Measurements from ENCODE around the gene CCDC97.
A peak's percentile ranks its signal among the peaks of the same experiment; 100 is the strongest.

The CCDC97 gene

GRCh38 chr19:41321600-41322270, 11.8 kb downstream of the CCDC97 start:
- no peaks in the 10 kb centered on the region for H3K9me3 ChIP-seq (ENCODE audit: insufficient read depth, low read depth, low read length)
- peaks cover 33% of the 10 kb centered on the region for H3K4me1 ChIP-seq (ENCODE audit: insufficient read depth, low read length)
- peak overlapping the region; percentile 52; the same call in 1 of the 2 replicates for H3K27ac ChIP-seq (ENCODE audit: low read depth, low read length)
- 51% methylated on average over 10 of the region's 10 CpGs for whole genome bisulfite sequencing
- H3K36me3 ChIP-seq (ENCODE audit: insufficient read depth, low read length), result peaks cover 41% of the 10 kb centered on the region
- H3K27me3 ChIP-seq (ENCODE audit: insufficient read depth, low read length), result no peaks in the 10 kb centered on the region
- H3K4me3 ChIP-seq (ENCODE audit: low read length), result no peak overlapping the region
- H3K9ac ChIP-seq (ENCODE audit: low read depth, low read length), result no peak overlapping the region

- H3K4me3 ChIP-seq (ENCODE audit: low read length), result no peak overlapping the region
- peaks cover 40% of the 10 kb centered on the region for H3K4me1 ChIP-seq (ENCODE audit: insufficient read depth, low read length)
- H3K27ac ChIP-seq (ENCODE audit: low read depth, low read length), result peak overlapping the region; percentile 52
- 97% methylated on average over 8 of the region's 11 CpGs for WGBS
- no peaks in the 10 kb centered on the region for H3K9me3 ChIP-seq (ENCODE audit: insufficient read depth, low read depth, low read length)
- peaks cover 34% of the 10 kb centered on the region for H3K36me3 ChIP-seq (ENCODE audit: insufficient read depth, low read length)
- H3K9ac ChIP-seq (ENCODE audit: low read depth, low read length), result no peak overlapping the region
- H3K27me3 ChIP-seq (ENCODE audit: insufficient read depth, low read length), result no peaks in the 10 kb centered on the region
Observed at GRCh38 chr19:41322451-41322850, 12.5 kb downstream of the CCDC97 start.

- Histone ChIP-seq H3K9me3 (ENCODE audit: insufficient read depth, low read depth, low read length) (no peaks in the 10 kb centered on the region), H3K4me3 (ENCODE audit: low read length) (no peak overlapping the region), H3K27ac (ENCODE audit: low read depth, low read length) (peak overlapping the region; percentile 88), H3K36me3 (ENCODE audit: insufficient read depth, low read length) (peaks cover 28% of the 10 kb centered on the region), H3K9ac (ENCODE audit: low read depth, low read length) (peak overlapping the region; percentile 21; the same call in 1 of the 2 replicates), H3K27me3 (ENCODE audit: insufficient read depth, low read length) (no peaks in the 10 kb centered on the region), H3K4me1 (ENCODE audit: insufficient read depth, low read length) (peaks cover 45% of the 10 kb centered on the region)
- WGBS, result 65% methylated on average over 7 of the region's 7 CpGs
Observed at GRCh38 chr19:41323023-41323422, 13.1 kb downstream of the CCDC97 start.

- Histone ChIP-seq H3K27ac (ENCODE audit: low read depth, low read length) (peak overlapping the region; percentile 88), H3K27me3 (ENCODE audit: insufficient read depth, low read length) (no peaks in the 10 kb centered on the region), H3K4me1 (ENCODE audit: insufficient read depth, low read length) (peaks cover 49% of the 10 kb centered on the region), H3K9ac (ENCODE audit: low read depth, low read length) (peak overlapping the region; percentile 21), H3K36me3 (ENCODE audit: insufficient read depth, low read length) (peaks cover 24% of the 10 kb centered on the region), H3K4me3 (ENCODE audit: low read length) (no peak overlapping the region), H3K9me3 (ENCODE audit: insufficient read depth, low read depth, low read length) (no peaks in the 10 kb centered on the region)
- 32% methylated on average over 15 of the region's 16 CpGs for WGBS
Observed at GRCh38 chr19:41323430-41324125, 13.6 kb downstream of the CCDC97 start.

- H3K27me3 ChIP-seq (ENCODE audit: insufficient read depth, low read length), result no peaks in the 10 kb centered on the region
- H3K27ac ChIP-seq (ENCODE audit: low read depth, low read length), result peak overlapping the region; percentile 88
- WGBS, result 52% methylated on average over 7 of the region's 7 CpGs
- peaks cover 49% of the 10 kb centered on the region for H3K4me1 ChIP-seq (ENCODE audit: insufficient read depth, low read length)
- no peaks in the 10 kb centered on the region for H3K9me3 ChIP-seq (ENCODE audit: insufficient read depth, low read depth, low read length)
- H3K9ac ChIP-seq (ENCODE audit: low read depth, low read length), result no peak overlapping the region; the same call in 1 of the 2 replicates
- H3K4me3 ChIP-seq (ENCODE audit: low read length), result peak overlapping the region; percentile 46; the same call in 1 of the 2 replicates
- H3K36me3 ChIP-seq (ENCODE audit: insufficient read depth, low read length), result peaks cover 17% of the 10 kb centered on the region
Observed at GRCh38 chr19:41324231-41324702, 14.3 kb downstream of the CCDC97 start.

GRCh38 chr19:41324921-41325639, 15.1 kb downstream of the CCDC97 start:
- Histone ChIP-seq H3K4me3 (ENCODE audit: low read length) (peak overlapping the region; percentile 46), H3K9me3 (ENCODE audit: insufficient read depth, low read depth, low read length) (no peaks in the 10 kb centered on the region), H3K27me3 (ENCODE audit: insufficient read depth, low read length) (no peaks in the 10 kb centered on the region), H3K9ac (ENCODE audit: low read depth, low read length) (peak overlapping the region; percentile 27; the same call in 1 of the 2 replicates), H3K4me1 (ENCODE audit: insufficient read depth, low read length) (peaks cover 49% of the 10 kb centered on the region), H3K27ac (ENCODE audit: low read depth, low read length) (peak overlapping the region; percentile 88), H3K36me3 (ENCODE audit: insufficient read depth, low read length) (peaks cover 15% of the 10 kb centered on the region)
- whole genome bisulfite sequencing, result 2% methylated on average over 23 of the region's 23 CpGs

GRCh38 chr19:41325640-41325946, 15.6 kb downstream of the CCDC97 start:
- Histone ChIP-seq H3K36me3 (ENCODE audit: insufficient read depth, low read length) (peaks cover 10% of the 10 kb centered on the region; the same call in 1 of the 2 replicates), H3K4me1 (ENCODE audit: insufficient read depth, low read length) (peaks cover 49% of the 10 kb centered on the region), H3K4me3 (ENCODE audit: low read length) (peak overlapping the region; percentile 46), H3K9me3 (ENCODE audit: insufficient read depth, low read depth, low read length) (no peaks in the 10 kb centered on the region), H3K9ac (ENCODE audit: low read depth, low read length) (peak overlapping the region; percentile 27; the same call in 1 of the 2 replicates), H3K27me3 (ENCODE audit: insufficient read depth, low read length) (no peaks in the 10 kb centered on the region), H3K27ac (ENCODE audit: low read depth, low read length) (peak overlapping the region; percentile 73)
- 3% methylated on average over 10 of the region's 10 CpGs for WGBS

GRCh38 chr19:41325947-41326706, 16.2 kb downstream of the CCDC97 start:
- Histone ChIP-seq H3K36me3 (ENCODE audit: insufficient read depth, low read length) (peaks cover 5% of the 10 kb centered on the region; the same call in 1 of the 2 replicates), H3K9me3 (ENCODE audit: insufficient read depth, low read depth, low read length) (no peaks in the 10 kb centered on the region), H3K4me1 (ENCODE audit: insufficient read depth, low read length) (peaks cover 49% of the 10 kb centered on the region), H3K9ac (ENCODE audit: low read depth, low read length) (peak overlapping the region; percentile 27; the same call in 1 of the 2 replicates), H3K4me3 (ENCODE audit: low read length) (peak overlapping the region; percentile 46), H3K27ac (ENCODE audit: low read depth, low read length) (peak overlapping the region; percentile 73), H3K27me3 (ENCODE audit: insufficient read depth, low read length) (no peaks in the 10 kb centered on the region)
- 35% methylated on average over 30 of the region's 30 CpGs for WGBS

GRCh38 chr19:41327076-41327575, 17.2 kb downstream of the CCDC97 start:
- 58% methylated on average over 13 of the region's 13 CpGs for WGBS
- H3K9me3 ChIP-seq (ENCODE audit: insufficient read depth, low read depth, low read length), result no peaks in the 10 kb centered on the region
- no peaks in the 10 kb centered on the region for H3K27me3 ChIP-seq (ENCODE audit: insufficient read depth, low read length)
- peak overlapping the region; percentile 21 for H3K9ac ChIP-seq (ENCODE audit: low read depth, low read length)
- H3K27ac ChIP-seq (ENCODE audit: low read depth, low read length), result no peak overlapping the region
- peaks cover 45% of the 10 kb centered on the region for H3K4me1 ChIP-seq (ENCODE audit: insufficient read depth, low read length)
- H3K4me3 ChIP-seq (ENCODE audit: low read length), result peak overlapping the region; percentile 8; the same call in 1 of the 2 replicates
- peaks cover 7% of the 10 kb centered on the region; the same call in 1 of the 2 replicates for H3K36me3 ChIP-seq (ENCODE audit: insufficient read depth, low read length)

GRCh38 chr19:41327576-41328156, 17.7 kb downstream of the CCDC97 start:
- peaks cover 3% of the 10 kb centered on the region; the same call in 1 of the 2 replicates for H3K36me3 ChIP-seq (ENCODE audit: insufficient read depth, low read length)
- no peaks in the 10 kb centered on the region for H3K27me3 ChIP-seq (ENCODE audit: insufficient read depth, low read length)
- 65% methylated on average over 33 of the region's 33 CpGs for WGBS
- no peak overlapping the region for H3K9ac ChIP-seq (ENCODE audit: low read depth, low read length)
- H3K4me3 ChIP-seq (ENCODE audit: low read length), result no peak overlapping the region
- no peak overlapping the region; the same call in 1 of the 2 replicates for H3K27ac ChIP-seq (ENCODE audit: low read depth, low read length)
- peaks cover 40% of the 10 kb centered on the region for H3K4me1 ChIP-seq (ENCODE audit: insufficient read depth, low read length)
- no peaks in the 10 kb centered on the region for H3K9me3 ChIP-seq (ENCODE audit: insufficient read depth, low read depth, low read length)
